HG03521 (cell line): ENCODE data around the gene CNNM3.
"Not testable (repeated sequence)": the region's sequence is repeated elsewhere in the genome, so short reads cannot be mapped to it uniquely, and the experiment has no call there.

ENCODE experiments used
- ATAC-seq: cut with Tn5 transposase; IDR thresholded peaks from one replicate; pipeline ENCODE4 v1.9.1; 2021; ENCODE audit warnings: mild to moderate bottlenecking, moderate library complexity; ENCODE audit not compliant: unreplicated experiment

The CNNM3 gene

DNA sequence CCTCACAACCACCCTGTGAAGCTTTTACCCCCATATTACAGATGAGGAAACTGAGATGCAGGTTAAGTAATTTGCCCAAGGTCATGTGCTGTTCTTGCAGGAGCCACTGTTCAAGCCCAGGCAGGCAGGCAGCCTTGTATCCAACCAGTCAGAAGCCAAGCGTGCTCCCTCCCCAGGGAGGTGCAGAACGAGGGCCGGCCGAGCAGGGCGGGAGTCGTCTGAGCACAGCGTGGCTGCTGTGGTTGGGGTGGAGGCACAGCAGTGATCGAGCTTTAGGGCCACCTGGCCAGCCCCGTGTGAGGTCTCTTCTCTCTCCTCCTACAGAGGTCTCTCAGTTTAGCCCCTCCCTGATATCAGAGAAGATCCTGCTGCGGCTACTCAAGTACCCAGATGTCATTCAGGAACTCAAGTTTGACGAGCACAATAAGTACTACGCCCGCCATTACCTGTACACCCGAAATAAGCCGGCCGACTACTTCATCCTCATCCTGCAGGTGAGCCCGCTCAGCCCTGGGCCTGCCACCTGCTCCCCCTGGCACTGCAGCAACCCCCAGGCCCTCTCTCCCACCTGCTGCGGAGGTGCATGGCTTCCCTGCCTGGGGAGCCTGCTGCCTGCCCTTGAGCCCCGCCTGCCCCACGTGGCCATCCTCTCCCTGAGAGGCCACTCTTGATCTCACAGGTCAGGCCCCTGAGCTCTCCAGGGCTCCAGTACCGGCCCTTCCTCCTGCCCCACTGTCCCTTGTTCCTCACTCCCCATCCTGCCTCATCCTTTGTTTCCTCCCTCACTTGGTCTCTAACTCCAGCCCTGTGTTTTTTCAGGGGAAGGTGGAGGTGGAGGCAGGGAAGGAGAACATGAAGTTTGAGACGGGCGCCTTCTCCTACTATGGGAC, 17.1 kb upstream of the CNNM3 start:
- ATAC-seq = no peak

DNA sequence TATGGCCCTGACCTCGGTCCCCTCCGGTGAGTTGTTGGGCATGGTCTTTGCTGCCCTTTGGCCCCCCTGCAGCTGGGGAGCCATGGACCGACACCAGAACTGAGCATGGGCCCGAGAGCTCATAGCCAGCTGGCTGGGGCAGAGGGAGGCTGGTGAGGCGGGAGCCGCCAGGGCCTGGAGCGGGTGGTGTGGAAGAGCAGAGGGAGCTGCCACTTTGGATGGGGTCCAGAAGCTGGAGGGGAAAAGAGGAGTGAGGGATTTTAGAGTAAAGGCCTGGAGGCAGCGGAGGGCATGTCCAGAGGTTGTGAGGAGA, 16.5 kb upstream of the CNNM3 start:
- ATAC-seq = no peak

DNA sequence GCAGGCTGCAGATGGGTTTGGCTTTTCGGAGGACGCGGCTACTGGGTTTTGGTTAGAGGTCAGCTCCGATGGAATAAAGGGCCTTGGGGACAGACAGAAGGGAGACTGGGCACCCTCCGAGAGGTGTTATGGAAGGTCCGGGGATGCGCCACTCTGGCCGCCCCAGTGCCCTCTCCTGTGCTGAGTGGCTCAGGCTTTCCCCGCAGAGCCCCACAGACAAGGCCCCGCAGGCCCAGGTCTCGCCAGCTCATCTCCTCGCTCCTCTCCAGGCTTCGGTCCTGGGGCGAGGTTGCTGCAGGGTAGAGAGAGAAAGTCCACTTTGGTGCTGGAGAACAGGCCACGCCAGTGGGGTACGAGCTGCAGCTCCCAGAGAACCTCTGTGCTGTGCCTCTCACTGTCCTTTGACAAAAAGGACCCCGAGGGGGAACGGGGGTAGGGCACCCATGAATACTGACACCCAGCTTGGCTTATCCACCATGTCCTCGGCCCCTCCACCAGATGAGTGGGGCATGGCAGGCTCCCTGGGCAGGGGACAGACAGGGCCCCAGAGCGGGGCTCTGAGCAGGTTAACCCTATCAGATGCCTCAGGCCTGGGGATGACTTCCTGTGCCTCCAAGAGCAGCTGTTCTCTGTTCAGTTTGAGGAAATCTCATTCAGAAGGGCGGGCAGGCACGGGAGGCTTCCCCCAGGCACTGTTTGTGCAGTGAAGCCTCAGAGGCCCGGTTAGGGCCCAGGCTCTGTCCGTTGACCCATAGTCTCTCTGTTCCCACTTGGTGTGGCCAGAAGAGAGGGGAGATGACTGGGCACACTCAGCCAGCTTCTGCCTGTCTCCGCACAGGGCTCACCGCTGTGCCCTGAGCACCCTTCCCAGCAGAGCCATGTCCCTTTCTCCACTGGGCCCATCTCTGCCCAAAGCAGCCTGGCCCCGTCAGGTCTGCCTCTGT, 15.7 kb upstream of the CNNM3 start:
- ATAC-seq = no peak

DNA sequence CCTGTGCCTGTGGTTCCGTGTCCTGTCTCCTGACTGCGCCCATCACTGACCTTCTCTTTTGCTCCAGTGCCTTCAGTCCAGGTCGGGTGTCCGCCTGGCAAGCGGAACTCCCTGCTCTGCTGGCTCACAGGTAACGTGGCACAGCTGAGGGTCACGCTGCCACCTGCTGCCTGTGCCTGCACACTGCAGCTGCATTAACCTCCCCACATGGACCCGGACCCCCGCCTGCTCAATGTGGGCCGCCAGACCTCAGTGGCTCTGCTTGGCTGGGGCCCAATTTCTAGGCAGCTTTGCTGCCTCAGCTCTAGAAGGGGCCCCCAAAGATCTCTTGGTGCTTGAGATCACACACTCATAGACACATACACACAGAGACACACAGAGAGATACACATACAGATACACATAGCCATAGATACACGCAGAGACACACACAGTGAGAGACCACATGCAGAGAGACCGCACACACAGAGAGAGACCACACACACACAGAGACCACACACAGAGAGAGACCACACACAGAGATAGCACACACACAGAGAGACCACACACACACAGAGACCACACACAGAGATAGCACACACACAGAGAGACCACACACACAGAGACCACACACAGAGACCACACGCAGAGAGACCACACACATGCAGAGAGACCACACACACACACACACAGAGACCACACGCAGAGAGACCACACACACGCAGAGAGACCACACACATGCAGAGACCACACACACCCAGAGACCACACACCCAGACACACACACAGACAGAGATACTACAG, 14.9 kb upstream of the CNNM3 start:
- no peak for ATAC-seq

DNA sequence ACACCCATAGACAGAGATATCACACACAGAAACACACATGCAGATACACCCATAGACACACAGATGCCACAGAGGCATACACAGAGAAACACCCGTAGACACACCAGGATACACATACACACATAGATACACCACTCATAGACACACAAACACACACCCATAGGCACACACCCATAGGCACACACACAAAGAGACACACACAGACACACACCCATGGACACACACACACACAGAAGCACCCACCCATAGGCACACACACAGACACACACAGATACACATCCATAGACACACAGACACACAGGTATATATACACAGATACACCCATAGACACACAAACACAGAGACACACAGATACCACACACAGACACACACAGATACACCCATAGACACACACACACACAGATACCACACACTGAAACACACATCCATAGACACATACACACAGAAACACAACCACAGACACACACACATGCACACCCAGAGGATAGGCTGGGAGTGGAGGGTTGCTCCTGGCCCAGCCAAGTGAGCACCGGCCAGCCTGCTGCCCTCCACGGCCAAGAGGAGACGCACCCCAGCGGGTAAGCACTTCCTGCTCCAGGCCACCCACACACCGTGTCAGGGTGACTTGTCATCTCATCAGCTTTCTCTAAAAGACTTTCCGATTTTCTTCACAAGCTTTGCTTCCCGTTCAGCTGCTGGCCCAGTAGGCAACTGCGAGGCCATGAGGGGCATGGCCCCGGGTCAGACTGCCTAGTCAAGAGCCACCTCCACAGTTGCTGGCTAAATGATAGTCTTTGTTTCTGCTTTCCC, 14.1 kb upstream of the CNNM3 start:
- ATAC-seq = no peak

DNA sequence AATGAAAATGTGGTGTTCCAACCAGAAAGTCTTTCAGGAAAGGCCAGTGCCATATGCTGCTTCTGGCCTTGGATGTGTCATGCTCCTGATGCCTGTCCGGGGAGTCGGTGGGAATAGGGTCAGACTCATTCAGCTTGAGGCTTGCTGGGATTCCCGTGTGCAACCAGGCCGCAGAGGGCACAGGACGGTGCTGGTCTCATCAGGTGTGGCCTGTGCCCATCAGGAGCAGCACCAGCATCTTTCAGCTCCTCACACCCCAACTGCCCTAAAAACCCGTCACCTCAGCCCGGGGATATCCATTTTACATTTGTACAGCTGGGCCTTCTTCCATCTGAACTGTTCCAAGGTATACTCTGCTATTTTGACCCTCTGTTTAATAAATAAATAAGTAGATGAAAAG, 13.3 kb upstream of the CNNM3 start:
- ATAC-seq = no peak

DNA sequence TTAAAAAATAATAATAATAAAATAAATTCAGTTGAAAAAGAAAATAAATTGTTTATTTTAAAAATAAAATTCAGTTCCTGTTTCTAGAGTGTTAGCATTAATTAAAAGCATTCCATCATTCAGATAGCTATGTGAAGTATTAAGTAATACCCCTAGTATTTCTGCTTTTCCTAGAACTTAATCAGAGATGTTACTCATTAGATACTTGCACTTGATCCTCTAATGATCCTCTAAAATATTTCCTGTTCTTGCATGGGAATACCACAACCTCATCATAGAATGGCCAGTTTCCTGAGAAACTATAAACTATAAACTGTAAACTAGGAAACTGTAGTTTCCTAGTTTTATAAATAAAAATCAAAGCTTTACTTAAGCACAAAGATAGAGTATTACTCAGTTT, 11.1 kb upstream of the CNNM3 start:
- no peak for ATAC-seq

DNA sequence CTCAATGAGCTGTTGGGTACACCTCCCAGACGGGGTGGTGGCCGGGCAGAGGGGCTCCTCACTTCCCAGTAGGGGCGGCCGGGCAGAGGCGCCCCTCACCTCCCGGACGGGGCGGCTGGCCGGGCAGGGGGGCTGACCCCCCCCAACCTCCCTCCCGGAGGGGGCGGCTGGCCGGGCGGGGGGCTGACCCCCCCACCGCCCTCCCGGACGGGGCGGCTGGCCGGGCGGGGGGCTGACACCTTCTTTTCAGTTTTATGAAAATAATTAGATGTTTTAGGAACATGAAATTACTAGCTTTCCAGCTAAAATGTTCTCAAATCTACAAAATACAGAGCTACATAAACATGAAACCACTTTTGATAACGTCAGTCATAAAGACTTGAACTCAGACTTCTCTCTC, 10.1 kb upstream of the CNNM3 start:
- ATAC-seq = not testable (repeated sequence)

DNA sequence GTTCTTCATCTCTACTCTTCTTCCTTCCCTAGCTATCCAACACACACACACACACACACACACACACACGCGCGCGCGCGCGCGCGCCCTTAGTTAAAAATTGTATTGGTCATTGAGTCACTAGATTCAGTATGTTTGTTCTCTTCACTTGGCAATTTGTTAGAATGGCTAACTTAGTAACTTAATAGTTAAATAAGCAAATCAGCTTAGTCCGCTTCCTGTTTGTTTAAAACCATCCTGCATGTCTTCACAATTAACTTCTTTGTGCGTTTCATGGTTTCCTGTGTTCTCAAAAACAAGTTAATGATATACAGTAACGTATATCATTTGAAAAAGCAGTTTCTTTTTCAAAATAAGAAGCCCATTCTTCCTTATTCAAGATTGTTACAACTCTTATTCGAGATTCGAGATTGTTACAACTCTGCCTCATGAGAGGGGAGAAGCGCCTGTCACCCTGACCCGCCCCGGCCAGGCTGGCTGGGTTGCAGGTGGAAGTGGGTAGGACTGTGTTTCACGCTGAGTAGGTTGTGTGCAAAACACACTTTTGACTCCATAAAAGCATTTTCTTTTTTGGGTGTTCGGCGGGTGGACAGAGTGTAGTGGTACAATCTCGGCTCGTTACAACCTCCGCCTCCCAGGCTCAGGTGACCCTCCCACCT, 9.5 kb upstream of the CNNM3 start:
- ATAC-seq = no peak

DNA sequence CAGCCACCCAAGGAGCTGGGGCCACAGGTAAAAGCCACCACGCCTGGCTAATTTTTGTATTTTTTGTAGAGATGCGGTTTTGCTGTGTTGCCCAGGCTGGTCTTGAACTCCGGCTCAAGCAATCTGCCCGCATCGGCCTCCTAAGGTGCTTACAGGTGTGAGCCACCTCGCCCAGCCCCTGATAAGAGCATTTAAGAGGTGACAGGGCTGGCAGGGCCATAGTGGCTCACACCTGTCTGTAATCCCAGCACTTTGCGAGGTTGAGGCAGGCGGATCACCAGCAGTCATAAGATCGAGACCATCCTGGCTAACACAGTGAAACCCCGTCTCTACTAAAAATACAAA, 9.0 kb upstream of the CNNM3 start:
- ATAC-seq = no peak

DNA sequence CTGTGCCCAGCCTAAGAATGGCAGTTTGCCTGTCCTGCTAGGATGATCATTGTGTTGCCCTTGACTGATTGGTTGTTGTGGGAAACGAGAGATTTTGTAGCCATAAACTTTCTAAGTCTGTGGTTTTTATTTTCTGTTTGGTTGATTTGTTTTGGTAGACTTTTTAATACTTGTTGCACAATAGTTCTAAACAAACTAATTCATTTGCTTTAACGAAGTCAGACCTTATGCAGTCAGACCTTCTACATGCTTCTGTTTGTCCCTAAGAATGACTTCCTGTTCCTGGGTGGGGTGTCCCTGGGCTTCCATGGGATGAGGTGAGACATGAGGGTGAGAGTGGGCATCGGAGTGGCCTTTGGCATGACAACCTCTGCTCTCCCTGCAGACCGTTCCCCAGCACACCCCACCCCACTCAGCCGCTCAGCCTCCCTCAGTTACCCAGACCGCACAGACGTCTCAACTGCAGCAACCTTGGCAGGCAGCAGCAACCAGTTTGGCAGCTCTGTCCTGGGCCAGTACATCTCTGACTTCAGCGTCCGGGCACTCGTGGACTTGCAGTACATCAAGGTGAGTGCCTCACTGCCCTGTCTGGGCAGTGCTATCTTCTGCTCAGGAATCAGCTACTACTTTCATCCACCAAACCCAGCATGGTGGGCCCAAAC, 7.8 kb upstream of the CNNM3 start:
- no peak for ATAC-seq

DNA sequence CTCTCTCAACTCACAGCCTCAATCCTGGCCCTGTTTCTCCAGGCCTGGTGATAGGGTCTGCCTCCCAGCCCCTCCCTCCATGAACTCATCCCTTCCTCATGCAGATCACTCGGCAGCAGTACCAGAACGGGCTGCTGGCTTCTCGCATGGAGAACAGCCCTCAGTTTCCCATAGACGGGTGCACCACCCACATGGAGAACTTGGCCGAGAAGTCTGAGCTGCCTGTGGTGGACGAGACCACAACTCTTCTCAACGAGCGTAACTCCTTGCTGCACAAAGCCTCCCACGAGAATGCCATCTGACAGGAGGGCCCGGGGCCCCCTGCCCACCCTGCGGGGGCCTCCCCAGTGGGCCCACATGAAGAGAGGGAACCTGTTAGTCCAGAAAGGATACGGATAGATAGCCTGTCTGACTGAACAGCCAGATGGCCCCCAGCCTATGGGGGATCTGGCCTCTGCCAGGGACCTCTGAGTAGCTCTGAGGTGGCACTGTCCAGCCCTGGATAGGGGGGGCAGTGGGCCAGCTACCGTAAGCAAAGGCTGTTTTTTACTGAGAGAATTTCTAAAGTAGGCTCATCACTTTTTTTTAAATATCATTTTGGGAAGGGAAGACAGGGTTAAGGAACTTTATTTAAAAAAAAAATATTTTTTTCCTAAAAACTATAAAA, 6.7 kb upstream of the CNNM3 start:
- ATAC-seq = no peak

DNA sequence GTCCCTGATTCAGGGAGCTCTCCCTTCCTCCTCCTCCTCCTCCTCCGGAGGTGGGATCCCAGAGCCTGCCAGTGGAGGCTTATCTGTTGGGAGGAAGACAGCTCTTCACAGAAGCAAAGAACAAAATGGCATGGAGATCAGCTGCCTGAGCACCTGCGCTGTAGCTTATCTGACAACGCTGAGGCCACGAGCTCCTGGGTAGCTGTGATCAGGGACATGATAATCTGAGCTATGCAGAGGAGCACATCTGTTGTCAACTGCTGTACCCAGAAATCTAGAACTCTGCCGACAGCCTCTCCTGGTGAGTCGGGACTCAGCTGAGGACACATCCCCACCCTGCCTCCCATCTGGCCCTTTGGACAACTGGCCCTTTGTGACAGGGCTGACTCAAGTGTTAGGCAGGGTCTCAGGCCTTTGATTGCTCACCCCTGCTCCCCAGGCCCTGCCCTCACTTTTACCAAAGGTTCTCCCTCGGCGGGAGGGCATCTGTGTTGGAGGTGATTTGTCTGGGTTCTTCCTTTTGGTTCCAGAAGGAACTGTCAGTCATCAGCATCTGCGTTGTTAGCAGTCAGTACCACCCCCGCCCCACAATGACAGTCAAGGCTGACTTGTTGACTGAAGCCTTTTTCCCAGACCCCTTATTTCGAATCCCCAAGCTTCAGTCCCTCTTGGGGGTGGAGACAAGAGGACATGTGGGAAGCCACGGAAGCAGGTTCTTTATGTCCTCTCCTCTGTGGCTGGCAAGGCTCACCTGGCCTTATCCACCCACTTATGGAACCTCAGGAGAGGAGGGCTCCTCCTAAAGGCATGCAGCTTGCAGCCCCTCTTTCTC, 5.9 kb upstream of the CNNM3 start:
- ATAC-seq = no peak

DNA sequence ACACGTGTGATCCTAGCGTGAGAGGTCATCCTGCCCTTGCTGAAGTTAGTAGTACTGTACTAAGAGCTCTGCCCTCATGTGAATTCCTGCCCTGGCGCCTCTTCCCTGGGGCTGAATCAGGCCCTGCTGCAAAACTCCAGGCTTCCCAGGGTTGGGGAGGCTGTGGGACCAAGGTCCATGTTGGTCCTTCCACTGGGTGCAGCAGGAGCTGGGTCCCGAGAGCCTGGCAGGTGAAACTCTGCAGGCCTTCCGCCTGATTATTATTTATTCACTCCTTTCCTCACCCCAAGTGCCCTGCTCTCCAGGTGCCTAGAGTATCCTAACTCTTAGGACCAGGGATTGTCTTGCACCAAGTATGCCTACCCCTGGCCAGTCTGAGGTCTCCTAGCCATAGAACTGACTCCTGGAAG, 5.3 kb upstream of the CNNM3 start:
- no peak for ATAC-seq

DNA sequence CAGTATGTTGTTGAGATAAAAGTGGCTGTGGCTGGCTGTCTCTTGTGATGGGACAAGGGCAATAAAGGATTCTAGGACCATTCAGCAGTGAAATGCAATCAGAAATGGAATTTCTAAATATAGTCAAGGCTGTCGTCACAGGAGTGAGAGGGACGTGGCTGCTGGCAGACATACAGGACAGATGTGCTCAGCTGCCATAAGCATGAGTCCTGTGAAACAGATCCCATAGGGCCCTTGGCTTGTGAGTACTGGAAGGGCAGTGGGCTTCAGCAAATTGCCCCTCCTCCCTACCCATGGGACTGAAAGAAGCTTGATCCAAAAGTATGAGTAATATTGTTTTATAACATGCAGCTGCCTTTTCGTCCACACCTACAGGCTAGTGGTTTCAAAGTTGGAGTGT, 4.2 kb upstream of the CNNM3 start:
- ATAC-seq = no peak

DNA sequence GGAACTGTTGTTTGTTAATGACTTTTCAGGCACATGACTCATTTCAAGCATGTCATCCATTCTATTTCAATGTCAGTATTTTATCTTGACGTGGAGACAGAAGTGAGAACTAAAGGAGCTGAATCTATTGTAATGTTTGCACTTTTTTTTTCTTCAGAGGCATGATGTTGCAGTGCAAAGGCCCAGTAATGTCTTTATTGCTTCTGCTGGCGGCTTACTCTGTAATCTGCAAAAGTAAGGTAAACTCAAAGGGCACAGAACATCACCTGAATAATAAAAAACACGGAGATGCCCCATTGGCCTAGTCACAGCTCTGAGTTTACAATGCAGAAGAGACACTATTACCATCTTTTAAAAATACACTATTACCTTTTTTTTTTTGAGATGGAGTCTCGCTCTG, 2.4 kb upstream of the CNNM3 start:
- no peak for ATAC-seq

DNA sequence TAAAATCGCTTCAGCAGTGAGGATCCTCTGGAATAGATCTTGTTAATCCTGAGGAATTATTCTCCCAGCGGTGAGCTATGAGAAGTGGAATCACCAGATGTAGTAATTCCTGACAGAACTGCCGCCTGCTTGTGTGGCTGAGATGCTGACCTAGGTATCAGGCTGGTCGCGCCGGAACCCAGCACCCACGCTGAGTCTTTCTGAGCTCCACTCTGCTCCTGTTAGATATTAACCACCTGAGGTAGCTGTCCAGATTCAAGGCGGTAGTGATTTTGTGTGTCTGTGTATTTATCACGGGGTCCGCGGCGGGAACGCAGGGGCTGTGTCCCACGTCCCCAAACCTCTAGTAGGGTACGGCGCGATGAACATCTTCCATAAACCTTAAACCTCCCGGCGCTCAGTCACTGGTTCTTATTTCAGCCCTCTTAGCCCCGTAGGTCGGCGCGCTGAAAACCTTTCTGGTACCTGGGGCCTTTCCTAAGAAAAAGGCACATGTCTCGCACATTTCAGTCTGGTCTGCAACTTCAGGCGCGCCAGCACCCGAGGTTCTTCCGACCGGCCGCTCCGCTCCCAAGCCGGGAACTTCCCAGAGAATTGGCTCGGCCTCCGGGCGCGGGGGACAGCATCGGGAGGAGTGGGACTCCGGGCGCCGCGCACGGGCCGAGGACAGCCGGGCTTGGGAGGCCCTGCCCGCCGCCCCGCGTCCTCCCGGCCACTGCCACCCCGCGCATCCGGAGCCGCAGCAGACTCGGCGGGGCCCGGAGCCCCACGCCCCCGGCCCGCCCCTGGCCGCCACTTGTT, 542 bp upstream of the CNNM3 start:
- no peak for ATAC-seq
